Measurements from ENCODE around the gene EEF1AKMT4. TPM values are rescaled to one million over a fixed set of nuclear protein-coding genes. Genes with fewer than 3 reads are reported as not detected.

EEF1AKMT4 gene
- total RNA-seq, result 3.2 TPM

- DNase-seq (ENCODE audit: low spot score), result peak; percentile 97
These were observed at the start of gene EEF1AKMT4 for GRCh38 chr3:184249412-184250166. Gene EEF1AKMT4, plus strand, starts transcription at chr3:184249672. Its CDS starts 23 bp downstream, at chr3:184249695.

- no peak for DNase-seq (ENCODE audit: low spot score)
These were observed 48.6 kb upstream of the EEF1AKMT4 start for GRCh38 chr3:184200825-184201224.

GRCh38 chr3:184203526-184203925, 45.9 kb upstream of the EEF1AKMT4 start:
- DNase-seq (ENCODE audit: low spot score), result no peak

DNA sequence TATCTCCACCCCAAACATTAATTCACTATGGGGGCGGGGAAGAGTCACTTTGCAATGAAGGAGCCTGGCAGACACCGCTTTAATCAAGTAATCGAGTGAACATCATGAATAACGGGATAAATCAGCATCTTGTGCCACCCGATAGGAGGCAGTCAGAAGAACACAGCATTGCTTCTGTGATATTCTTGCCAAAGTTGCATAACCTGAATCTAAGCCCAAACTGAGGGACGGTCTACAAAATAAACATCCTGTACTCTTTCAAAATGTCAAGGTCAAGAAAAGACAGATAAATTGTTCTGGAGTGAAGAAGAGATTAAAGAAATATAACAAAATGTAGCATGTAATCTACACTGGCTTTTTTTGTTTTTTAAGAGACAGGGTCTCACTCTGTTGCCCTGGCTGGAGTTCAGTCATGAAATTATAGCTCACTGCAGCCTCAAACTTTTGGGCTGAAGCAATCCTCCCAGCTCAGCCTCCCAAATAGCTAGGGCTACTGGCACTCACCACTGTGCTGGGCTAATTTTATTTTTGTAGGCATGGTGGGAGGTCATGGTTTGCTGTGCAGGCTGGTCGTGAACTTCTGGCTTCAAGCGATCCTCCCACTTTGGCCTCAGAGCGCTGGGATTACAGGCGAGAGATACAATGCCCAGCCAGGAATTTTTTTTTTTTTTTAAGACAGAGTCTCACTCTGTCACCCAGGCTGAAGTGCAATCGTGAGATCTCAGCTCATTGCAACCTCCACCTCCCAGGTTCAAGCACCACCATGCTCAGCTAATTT, 40.1 kb upstream of the EEF1AKMT4 start:
- DNase-seq (ENCODE audit: low spot score), result no peak

DNA sequence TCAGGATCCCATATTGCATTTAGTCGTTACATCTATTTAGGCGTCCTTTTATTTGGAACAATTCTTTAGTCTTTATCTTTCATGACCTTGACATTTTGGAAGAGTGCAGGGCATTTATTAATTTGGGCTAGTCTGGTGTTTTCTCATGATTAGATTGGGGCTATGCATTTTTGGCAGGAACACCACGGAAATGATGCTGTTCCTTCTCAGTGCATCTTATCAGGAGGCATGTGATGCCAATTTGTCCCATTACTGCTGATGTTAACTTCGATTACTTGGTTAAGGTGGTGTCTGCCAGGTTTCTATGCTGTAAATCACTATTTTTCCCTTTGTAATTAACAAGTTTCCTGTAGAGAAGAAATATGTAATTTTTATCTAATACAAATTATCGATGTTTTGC, 38.2 kb upstream of the EEF1AKMT4 start:
- no peak for DNase-seq (ENCODE audit: low spot score)

DNA sequence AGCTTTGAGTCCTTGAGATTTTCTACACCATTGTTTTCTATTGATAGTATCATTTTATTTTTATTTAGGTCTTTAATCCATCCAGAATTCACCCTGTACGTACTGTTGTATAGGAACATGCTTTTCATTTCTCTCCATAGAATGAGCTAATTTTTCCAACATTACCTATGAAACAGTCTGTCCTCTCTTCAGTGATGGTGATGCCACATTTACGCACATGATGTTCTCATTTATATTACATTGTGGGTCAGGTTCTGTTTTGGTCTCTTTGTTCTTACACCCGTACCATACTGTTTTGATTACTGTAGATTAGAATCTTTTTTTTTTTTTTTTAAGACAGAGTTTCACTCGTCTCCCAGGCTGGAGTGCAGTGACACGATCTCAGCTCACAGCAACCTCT, 37.8 kb upstream of the EEF1AKMT4 start:
- DNase-seq (ENCODE audit: low spot score), result no peak

- no peak for DNase-seq (ENCODE audit: low spot score)
These were observed 30.7 kb upstream of the EEF1AKMT4 start for GRCh38 chr3:184218814-184219213.

- no peak for DNase-seq (ENCODE audit: low spot score)
These were observed 27.0 kb upstream of the EEF1AKMT4 start for GRCh38 chr3:184222521-184222920.

DNA sequence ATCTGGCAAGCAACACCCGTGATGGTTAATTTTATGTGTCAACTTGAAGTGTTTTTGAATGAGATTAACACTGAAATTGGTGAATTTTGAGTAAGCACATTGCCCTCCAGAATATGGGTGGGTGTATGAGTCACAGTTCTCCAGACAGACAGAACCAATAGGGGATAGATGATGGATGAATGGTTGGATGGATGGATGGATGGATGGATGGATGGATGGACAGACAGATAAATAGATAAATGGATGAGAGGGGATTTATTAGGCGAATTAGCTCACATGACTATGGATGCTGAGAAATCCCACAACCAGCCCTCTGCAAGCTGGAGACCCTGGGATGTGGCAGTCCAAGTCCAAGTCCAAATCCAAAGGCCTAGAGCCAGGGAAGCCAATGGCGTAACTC, 25.5 kb upstream of the EEF1AKMT4 start:
- no peak for DNase-seq (ENCODE audit: low spot score)

DNA sequence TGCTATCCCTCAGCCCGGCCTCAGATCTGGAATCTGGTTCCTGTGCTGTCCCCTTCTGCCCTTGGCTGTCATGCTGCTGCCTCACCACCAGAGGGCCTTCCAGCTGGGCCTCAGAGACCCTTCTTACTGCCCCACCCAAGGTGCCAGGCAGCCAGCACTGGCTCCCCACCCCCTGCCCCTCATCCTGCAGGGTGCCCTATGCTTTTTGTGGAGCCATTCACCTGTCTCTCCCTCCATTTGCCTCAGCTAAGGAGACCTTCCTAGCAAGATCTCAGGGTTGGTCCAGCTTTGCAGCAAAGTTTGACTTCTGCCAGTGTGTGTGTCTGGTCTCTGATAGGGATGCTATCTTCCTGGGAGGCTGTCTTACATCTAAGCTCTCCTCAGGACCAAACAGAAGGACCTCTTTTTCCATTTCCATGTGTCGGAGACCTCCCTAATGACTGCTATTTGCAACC, 22.0 kb upstream of the EEF1AKMT4 start:
- no peak for DNase-seq (ENCODE audit: low spot score)

- DNase-seq (ENCODE audit: low spot score), result no peak
These were observed 20.9 kb upstream of the EEF1AKMT4 start for GRCh38 chr3:184228376-184229137.

DNA sequence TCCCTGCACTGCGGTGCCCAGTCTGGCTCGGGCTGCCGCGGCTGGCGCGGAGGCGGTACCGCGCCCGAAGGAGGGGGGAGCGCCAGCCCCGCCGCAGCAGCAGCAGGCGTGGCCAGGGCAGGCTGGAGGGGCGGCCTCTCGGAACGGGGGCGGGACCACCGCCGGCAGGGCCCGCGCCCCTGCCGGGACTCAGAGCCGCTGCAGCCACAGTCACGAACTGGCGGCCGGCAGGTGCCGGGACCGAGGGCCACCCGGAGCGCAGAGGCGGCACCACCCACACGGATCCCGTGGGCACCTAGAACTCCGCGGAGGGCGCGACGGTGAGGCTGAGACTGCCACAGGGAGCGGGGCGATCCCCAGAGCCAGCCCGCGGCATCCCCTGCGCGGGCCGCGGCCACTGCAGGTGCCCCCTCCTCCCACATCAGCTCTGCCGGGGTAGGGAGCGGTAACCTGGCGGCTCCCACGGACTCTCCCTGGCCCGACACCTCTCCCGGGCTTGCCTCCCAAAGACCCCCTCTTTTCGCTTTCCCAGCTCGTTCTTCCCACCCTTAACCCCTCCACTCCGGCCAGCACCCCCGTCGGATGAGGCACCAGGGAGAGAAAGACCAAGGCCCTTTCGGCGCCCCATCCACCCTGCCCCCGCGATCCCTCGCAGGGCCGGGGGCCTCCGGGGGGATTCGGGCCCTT, 19.9 kb upstream of the EEF1AKMT4 start, which contains the start of gene VWA5B2:
Gene VWA5B2 (plus strand): TSS at position 192 of the 687 bp plus-strand sequence. CDS start 944 bp downstream, outside the sequence.
- DNase-seq (ENCODE audit: low spot score), result peak; percentile 23

GRCh38 chr3:184230081-184230602, 19.3 kb upstream of the EEF1AKMT4 start:
- DNase-seq (ENCODE audit: low spot score), result no peak

DNA sequence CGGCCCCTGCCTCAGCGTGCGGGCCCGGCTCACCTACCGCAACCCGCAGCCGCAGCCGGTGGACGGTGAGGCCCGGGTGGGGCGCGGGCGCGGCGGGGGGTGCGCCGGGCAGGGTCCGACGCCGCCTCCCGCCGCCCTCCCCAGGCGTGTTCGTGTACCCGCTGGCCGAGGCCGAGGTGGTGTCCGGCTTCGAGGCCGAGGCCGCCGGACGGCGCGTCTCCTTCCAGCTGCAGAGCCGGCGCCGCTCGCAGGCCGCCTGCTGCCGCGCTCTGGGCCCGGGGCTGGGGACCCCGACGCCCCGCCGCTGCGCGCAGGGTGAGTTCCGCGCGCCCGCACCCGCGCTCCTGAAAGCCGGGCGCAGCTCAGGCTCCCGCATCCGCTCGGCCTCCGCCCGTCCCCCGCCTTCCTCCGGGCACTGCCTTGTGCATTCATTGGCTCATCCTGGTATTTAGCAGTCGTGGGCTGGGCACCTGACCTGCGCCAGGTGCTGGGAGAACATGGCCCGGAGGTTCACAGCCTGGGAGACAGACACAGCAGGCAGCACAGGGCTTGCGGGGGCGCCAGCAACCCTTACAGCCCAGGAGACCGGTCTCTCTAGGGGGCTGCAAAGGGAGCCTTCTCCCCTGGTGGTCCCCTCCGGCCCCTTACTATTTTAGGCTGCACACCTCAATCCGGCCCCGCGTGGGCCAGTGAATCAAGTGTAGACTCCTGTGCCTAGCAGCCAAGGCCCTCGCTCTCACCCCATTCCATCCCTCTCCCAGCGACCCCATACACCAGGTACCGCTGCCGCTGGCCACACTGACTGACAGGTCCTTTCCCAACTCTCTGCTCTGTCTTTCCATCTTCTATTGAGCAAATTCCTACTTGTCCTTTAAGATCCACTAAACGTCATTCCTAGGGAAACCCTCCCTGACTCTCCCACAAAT, 18.6 kb upstream of the EEF1AKMT4 start:
- no peak for DNase-seq (ENCODE audit: low spot score)

DNA sequence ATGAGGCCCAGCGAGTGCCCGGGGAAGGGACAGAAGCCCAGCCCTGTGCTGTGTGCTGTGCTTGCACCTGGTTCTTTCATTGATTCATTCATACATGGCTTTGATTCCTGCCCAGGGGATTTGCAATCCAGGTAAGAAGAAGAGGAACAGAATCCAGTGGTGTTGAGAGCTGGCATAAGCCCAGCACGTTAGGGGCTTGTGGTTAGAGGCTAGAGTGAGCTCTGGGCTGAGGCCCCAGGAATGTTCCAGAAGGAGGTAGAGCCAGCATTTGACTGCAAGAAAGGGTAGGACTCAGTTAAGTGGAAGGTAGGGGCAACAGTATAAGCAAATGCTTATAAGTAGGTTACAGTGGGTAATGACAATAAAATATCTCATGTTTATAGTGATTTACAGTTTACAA, 17.8 kb upstream of the EEF1AKMT4 start:
- no peak for DNase-seq (ENCODE audit: low spot score)

- DNase-seq (ENCODE audit: low spot score), result no peak
These were observed 16.2 kb upstream of the EEF1AKMT4 start for GRCh38 chr3:184233127-184233843.

- DNase-seq (ENCODE audit: low spot score), result peak; percentile 76
These were observed 15.2 kb upstream of the EEF1AKMT4 start for GRCh38 chr3:184234224-184234623.

DNA sequence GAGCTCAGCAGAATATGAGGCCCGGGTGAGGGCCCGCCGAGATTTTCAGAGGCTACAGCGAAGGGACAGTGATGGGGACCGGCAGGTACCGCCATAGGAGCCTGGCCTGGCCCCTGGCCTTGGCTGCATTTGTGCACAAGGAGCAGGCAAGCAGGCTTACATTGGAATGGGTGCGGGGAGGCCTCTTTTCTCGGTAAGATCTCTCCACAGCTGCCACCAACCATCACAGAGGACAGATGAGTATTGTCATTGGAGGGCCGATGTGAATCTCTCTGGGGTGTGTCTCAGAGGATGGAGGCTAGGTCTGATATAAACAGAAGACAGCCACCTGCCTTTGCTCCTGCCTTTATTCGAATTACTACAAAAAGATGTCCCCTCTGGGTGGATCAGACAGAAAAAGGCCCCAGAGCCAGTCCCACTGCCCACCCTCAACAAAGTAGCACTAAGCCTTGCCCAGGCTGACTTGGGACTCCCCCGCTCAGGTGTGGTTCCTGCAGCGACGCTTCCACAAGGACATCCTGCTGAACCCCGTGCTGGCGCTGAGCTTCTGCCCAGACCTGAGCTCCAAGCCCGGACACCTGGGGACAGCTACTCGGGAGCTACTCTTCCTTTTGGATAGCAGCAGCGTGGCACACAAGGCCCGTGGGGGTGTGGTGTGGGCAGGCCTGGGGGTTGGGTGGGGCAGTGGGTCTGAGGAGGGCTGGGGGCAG, 14.6 kb upstream of the EEF1AKMT4 start:
- no peak for DNase-seq (ENCODE audit: low spot score)
